ENCODE measurements around the gene SORBS1. TPM values are rescaled to one million over a fixed set of nuclear protein-coding genes. Genes with fewer than 3 reads are reported as not detected.

The SORBS1 gene
- total RNA-seq, 4 donors from 2014 or later, result 92.2 to 308 (median 150) TPM

GRCh38 chr10:95373660-95374059 is 187.5 kb downstream of the SORBS1 start:
- Histone ChIP-seq H3K27ac (no peak overlapping the region), H3K9me3 (no peaks in the 10 kb centered on the region), H3K27me3 (no peaks in the 10 kb centered on the region), H3K4me3 (no peak overlapping the region), H3K36me3 (no peaks in the 10 kb centered on the region), H3K4me1 (peaks cover 0 to 12% (median 3%) of the 10 kb centered on the region in 4 donors)
- intact Hi-C loops (cut with DNase I; ENCODE audit: low total_unique reads), result no loop called here
- in situ Hi-C loops (cut with MboI; ENCODE audit: low pct_ligation_motif_present in 1 of 4, low pct_unique_long_range_greater_than_20kb in 1 of 4, low sequenced_read_pairs in 3 of 4), result loop anchor here in 1 of 4 donors (10.0 to 25.0 kb wide), 2 partner anchors 231 to 736 kb away; no protein-coding TSS in a partner anchor
- no peak for DNase-seq
- no peak for TF ChIP-seq POLR2AphosphoS5 (IDR thresholded peaks at IDR 0.05)

GRCh38 chr10:95364342-95364741 is 196.8 kb downstream of the SORBS1 start:
- intact Hi-C loops (cut with DNase I; ENCODE audit: low total_unique reads), result loop anchor here (5.0 kb wide), 1 partner anchor 117 kb away; no protein-coding TSS in a partner anchor

GRCh38 chr10:95363303-95363912 is 197.8 kb downstream of the SORBS1 start:
- Histone ChIP-seq H3K4me3 (no peak overlapping the region), H3K4me1 (peaks cover 3 to 15% (median 9%) of the 10 kb centered on the region in 4 donors), H3K36me3 (no peaks in the 10 kb centered on the region), H3K27ac (peak overlapping the region in 1 of 4 donors; percentile 15), H3K27me3 (no peaks in the 10 kb centered on the region), H3K9me3 (no peaks in the 10 kb centered on the region)
- TF ChIP-seq POLR2A (IDR thresholded peaks at IDR 0.05) (no peak), EP300 (IDR thresholded peaks at IDR 0.05; ENCODE audit: low read depth) (no peak), CTCF (IDR thresholded peaks at IDR 0.05) (peak; percentile 83 to 93 (median 87))
- in situ Hi-C loops (cut with MboI; ENCODE audit: low pct_ligation_motif_present in 1 of 4, low pct_unique_long_range_greater_than_20kb in 1 of 4, low sequenced_read_pairs in 3 of 4), result loop anchor here in 3 of 4 donors (5.0 to 25.0 kb wide), 4 partner anchors 119 to 726 kb away; no protein-coding TSS in a partner anchor
- intact Hi-C loops (cut with DNase I; ENCODE audit: low total_unique reads), result loop anchor here (5.0 kb wide), 1 partner anchor 116 kb away; no protein-coding TSS in a partner anchor
- DNase-seq, result peak; percentile 47
- WGBS, 2 donors (ENCODE audit: low coverage in 1 of 2), result 0 to 4% methylated on average over 2 of the region's 2 CpGs

More at GRCh38 chr10:95364342-95364741, 196.8 kb downstream of the SORBS1 start:
- peaks cover 3 to 15% (median 9%) of the 10 kb centered on the region in 4 donors for H3K4me1 ChIP-seq
- DNase-seq, result no peak
- TF ChIP-seq POLR2AphosphoS5 (IDR thresholded peaks at IDR 0.05) (no peak), EP300 (IDR thresholded peaks at IDR 0.05; ENCODE audit: low read depth) (no peak), CTCF (IDR thresholded peaks at IDR 0.05) (no peak), POLR2A (IDR thresholded peaks at IDR 0.05) (no peak)
- in situ Hi-C loops (cut with MboI; ENCODE audit: low pct_ligation_motif_present in 1 of 4, low pct_unique_long_range_greater_than_20kb in 1 of 4, low sequenced_read_pairs in 3 of 4), result loop anchor here in 3 of 4 donors (5.0 to 25.0 kb wide), 4 partner anchors 120 to 727 kb away; no protein-coding TSS in a partner anchor
- H3K36me3 ChIP-seq, result no peaks in the 10 kb centered on the region
- H3K27me3 ChIP-seq, result no peaks in the 10 kb centered on the region
- no peak overlapping the region for H3K4me3 ChIP-seq
- H3K9me3 ChIP-seq, result no peaks in the 10 kb centered on the region
- H3K27ac ChIP-seq, result peak overlapping the region in 1 of 4 donors; percentile 8
- 56 to 89% methylated on average over 4 to 6 of the region's 6 CpGs for WGBS, 2 donors (ENCODE audit: low coverage in 1 of 2)

- peaks cover 3 to 15% (median 9%) of the 10 kb centered on the region in 4 donors for H3K4me1 ChIP-seq
- no peaks in the 10 kb centered on the region for H3K27me3 ChIP-seq
- intact Hi-C loops (cut with DNase I; ENCODE audit: low total_unique reads), result loop anchor here (5.0 kb wide), 1 partner anchor 113 kb away; no protein-coding TSS in a partner anchor
- peaks cover 0 to 2% (median 0%) of the 10 kb centered on the region in 4 donors for H3K36me3 ChIP-seq
- H3K9me3 ChIP-seq, result no peaks in the 10 kb centered on the region
- TF ChIP-seq POLR2AphosphoS5 (IDR thresholded peaks at IDR 0.05) (no peak), EP300 (IDR thresholded peaks at IDR 0.05; ENCODE audit: low read depth) (no peak), CTCF (IDR thresholded peaks at IDR 0.05) (no peak), POLR2A (IDR thresholded peaks at IDR 0.05) (no peak)
- H3K27ac ChIP-seq, result peak overlapping the region in 2 of 4 donors; percentile 35 to 36
- DNase-seq, result no peak
- in situ Hi-C loops (cut with MboI; ENCODE audit: low pct_ligation_motif_present in 1 of 4, low pct_unique_long_range_greater_than_20kb in 1 of 4, low sequenced_read_pairs in 3 of 4), result loop anchor here in 3 of 4 donors (5.0 to 25.0 kb wide), 4 partner anchors 115 to 723 kb away; no protein-coding TSS in a partner anchor
- no peak overlapping the region for H3K4me3 ChIP-seq
Measured at GRCh38 chr10:95360122-95360714, 201.0 kb downstream of the SORBS1 start.
